ENCODE results near the gene ACTL8.

DNA sequence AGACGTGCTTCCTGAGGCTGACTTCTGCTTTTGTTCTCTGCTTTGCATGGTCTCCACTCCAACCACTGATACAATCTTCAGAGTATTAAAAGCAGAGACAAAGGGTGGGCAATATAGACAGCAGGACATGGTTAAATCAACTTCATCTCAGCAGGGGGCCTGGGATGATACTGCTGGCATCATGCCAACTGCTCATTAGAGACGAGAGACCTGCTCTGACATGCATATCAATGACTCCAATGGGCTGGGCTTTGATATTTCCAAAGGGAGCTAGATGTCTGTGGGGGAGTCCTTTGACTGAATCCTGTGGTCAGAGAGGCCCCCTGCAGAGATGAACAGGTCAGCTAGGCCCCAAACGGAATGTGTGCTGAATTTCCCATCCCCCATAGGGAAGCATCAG lies 106.6 kb downstream of the ACTL8 start:
- no peak for TF ChIP-seq POLR2AphosphoS5 (IDR thresholded peaks at IDR 0.05; ENCODE audit: low read depth, low read length)
- TF ChIP-seq POLR2A (IDR thresholded peaks at IDR 0.05; ENCODE audit: low read depth, low read length) = no peak
- TF ChIP-seq TAF1 (IDR thresholded peaks at IDR 0.05; ENCODE audit: borderline replicate concordance, low read depth, low read length) = no peak
